Kidney (tissue), 14 donors: Measurements from ENCODE around the gene HSPB2. TPM values are rescaled to one million over a fixed set of nuclear protein-coding genes. Genes with fewer than 3 reads are reported as not detected.

Source experiments
- DNase-seq, 5 donors: peaks; one replicate each; pipeline ENCODE4 v3.0.0-alpha.2; 2013 to 2020
- FAIRE-seq: peaks from 2 replicates; lab custom pipeline; 2012; peaks lifted over from hg19 to GRCh38; lab: Jason Lieb, UNC
- H3K27ac ChIP-seq, 2 donors: one replicate each; pipeline ENCODE4 v1.7.0; 2013; ENCODE audit warnings: low read depth in 2 of 2, low read length in 2 of 2, inconsistent platforms in 1 of 2
- H3K27me3 ChIP-seq: one replicate; pipeline ENCODE4 v1.7.1; 2013; ENCODE audit warnings: low read length, inconsistent platforms; ENCODE audit not compliant: control insufficient read depth, insufficient read depth
- H3K36me3 ChIP-seq, 3 donors: one replicate each; pipeline versions ENCODE4 v1.7.0 to v1.7.1; 2013; ENCODE audit warnings: low read length in 3 of 3, control low read depth in 1 of 3, inconsistent platforms in 1 of 3; ENCODE audit not compliant: insufficient read depth in 3 of 3, control insufficient read depth in 2 of 3
- H3K4me1 ChIP-seq, 3 donors: one replicate each; pipeline versions ENCODE4 v1.7.0 to v1.7.1; 2013; ENCODE audit warnings: low read length in 3 of 3, inconsistent platforms in 1 of 3, low read depth in 1 of 3; ENCODE audit not compliant: control insufficient read depth in 2 of 3, insufficient read depth in 2 of 3
- H3K4me3 ChIP-seq, 3 donors: one replicate each; pipeline versions ENCODE4 v1.7.0 to v1.8.1; 2013; ENCODE audit warnings: low read length in 3 of 3, control low read depth in 1 of 3, inconsistent platforms in 1 of 3
- H3K9ac ChIP-seq, 3 donors: one replicate each; pipeline versions ENCODE4 v1.7.0 to v1.7.1; 2013; ENCODE audit warnings: low read length in 3 of 3, control low read depth in 1 of 3, inconsistent platforms in 1 of 3
- H3K9me3 ChIP-seq, 3 donors: one replicate each; pipeline versions ENCODE4 v1.7.0 to v1.7.1; 2013; ENCODE audit warnings: low read length in 3 of 3, control low read depth in 1 of 3, inconsistent platforms in 1 of 3; ENCODE audit not compliant: control insufficient read depth in 2 of 3, insufficient read depth in 1 of 3
- intact Hi-C: fragments of 100-400 bp; cut with DNase I; formaldehyde crosslinking; loops from one replicate; pipeline ENCODE4 v1.11.1; 2022
- polyA plus RNA-seq: library from polyadenylated mRNA; stranded (reverse); fragments of 350-450 nt; fragmentation: Illumina TruSeq; extraction: RNeasy Lipid Tissue Mini Kit (QIAGEN cat#74804); gene quantifications from one replicate; pipeline ENCODE4 v1.2.3, GENCODE V29; 2014; ENCODE audit warnings: low read depth, low replicate concordance; ENCODE audit not compliant: insufficient read depth
- total RNA-seq: library from RNA; stranded (reverse); fragmentation: NEBNext Ultra II Directional; extraction: Animal tissue kit (Norgen Biotek cat#: 25700); gene quantifications from one replicate; pipeline ENCODE4 v1.2.1, GENCODE V29; 2021
- TF ChIP-seq, protein P1 (sequence below): IDR thresholded peaks from 3 replicates; pipeline ENCODE4 v1.5.1; 2012; ENCODE audit warnings: mild to moderate bottlenecking, moderate library complexity, borderline replicate concordance; ENCODE audit not compliant: insufficient read depth; ENCODE audit errors: extremely low read depth
- donor health status: control.
- donor health status: control.
- donor health status: control.
- donor health status: control.
- donor health status: control.
- donor health status: DM: yes; HTN: yes; CAD: no.
- donor health status: Normal renal cell carcinoma (clear cell type).

The HSPB2 gene
- total and polyA plus RNA-seq, 2 donors from 2014 or later = 4.4 to 15.7 TPM

- FAIRE-seq = no peak
- peak overlapping the region in 1 of 3 donors; percentile 77 for H3K9ac ChIP-seq
- TF ChIP-seq, protein P1, sequence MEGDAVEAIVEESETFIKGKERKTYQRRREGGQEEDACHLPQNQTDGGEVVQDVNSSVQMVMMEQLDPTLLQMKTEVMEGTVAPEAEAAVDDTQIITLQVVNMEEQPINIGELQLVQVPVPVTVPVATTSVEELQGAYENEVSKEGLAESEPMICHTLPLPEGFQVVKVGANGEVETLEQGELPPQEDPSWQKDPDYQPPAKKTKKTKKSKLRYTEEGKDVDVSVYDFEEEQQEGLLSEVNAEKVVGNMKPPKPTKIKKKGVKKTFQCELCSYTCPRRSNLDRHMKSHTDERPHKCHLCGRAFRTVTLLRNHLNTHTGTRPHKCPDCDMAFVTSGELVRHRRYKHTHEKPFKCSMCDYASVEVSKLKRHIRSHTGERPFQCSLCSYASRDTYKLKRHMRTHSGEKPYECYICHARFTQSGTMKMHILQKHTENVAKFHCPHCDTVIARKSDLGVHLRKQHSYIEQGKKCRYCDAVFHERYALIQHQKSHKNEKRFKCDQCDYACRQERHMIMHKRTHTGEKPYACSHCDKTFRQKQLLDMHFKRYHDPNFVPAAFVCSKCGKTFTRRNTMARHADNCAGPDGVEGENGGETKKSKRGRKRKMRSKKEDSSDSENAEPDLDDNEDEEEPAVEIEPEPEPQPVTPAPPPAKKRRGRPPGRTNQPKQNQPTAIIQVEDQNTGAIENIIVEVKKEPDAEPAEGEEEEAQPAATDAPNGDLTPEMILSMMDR = no peak
- H3K9me3 ChIP-seq = no peaks in the 10 kb centered on the region
- H3K27ac ChIP-seq = peak overlapping the region; percentile 33 to 91
- H3K4me1 ChIP-seq = peaks cover 0 to 18% (median 10%) of the 10 kb centered on the region in 3 donors
- intact Hi-C loops = no loop called here
- DNase-seq = no peak
- H3K36me3 ChIP-seq = no peaks in the 10 kb centered on the region
- H3K4me3 ChIP-seq = peak overlapping the region in 1 of 3 donors; percentile 59
- H3K27me3 ChIP-seq = no peaks in the 10 kb centered on the region
Observed at GRCh38 chr11:111908639-111909305, 3.8 kb upstream of the HSPB2 start.

DNA sequence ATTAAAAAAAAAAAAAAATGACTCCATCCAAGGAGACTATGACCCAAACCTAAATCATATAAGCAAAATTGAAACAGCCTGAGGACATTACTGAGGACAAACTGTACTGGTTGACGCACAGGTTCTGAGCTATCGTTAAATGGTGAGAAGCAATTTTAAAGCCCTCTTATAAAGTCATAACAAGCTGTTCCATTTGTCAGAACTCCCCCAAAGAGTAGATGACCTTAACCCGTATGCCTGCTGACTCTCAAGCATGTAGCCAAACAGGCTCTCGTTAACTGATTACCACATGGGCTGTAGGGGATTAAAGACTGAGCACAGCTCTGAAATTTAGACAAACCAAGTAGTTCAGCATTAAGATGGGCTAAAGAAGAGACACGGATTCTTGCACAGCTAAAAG is 3.2 kb upstream of the HSPB2 start:
- Histone ChIP-seq H3K4me3 (peak overlapping the region in 2 of 3 donors; percentile 38 to 59), H3K27ac (peak overlapping the region; percentile 90 to 91), H3K9ac (peak overlapping the region in 1 of 3 donors; percentile 77), H3K36me3 (no peaks in the 10 kb centered on the region), H3K9me3 (no peaks in the 10 kb centered on the region), H3K4me1 (peaks cover 0 to 20% (median 10%) of the 10 kb centered on the region in 3 donors), H3K27me3 (no peaks in the 10 kb centered on the region)
- intact Hi-C loops = no loop called here
- DNase-seq (no peak), FAIRE-seq (no peak)
- TF ChIP-seq, protein P1 = no peak

DNA sequence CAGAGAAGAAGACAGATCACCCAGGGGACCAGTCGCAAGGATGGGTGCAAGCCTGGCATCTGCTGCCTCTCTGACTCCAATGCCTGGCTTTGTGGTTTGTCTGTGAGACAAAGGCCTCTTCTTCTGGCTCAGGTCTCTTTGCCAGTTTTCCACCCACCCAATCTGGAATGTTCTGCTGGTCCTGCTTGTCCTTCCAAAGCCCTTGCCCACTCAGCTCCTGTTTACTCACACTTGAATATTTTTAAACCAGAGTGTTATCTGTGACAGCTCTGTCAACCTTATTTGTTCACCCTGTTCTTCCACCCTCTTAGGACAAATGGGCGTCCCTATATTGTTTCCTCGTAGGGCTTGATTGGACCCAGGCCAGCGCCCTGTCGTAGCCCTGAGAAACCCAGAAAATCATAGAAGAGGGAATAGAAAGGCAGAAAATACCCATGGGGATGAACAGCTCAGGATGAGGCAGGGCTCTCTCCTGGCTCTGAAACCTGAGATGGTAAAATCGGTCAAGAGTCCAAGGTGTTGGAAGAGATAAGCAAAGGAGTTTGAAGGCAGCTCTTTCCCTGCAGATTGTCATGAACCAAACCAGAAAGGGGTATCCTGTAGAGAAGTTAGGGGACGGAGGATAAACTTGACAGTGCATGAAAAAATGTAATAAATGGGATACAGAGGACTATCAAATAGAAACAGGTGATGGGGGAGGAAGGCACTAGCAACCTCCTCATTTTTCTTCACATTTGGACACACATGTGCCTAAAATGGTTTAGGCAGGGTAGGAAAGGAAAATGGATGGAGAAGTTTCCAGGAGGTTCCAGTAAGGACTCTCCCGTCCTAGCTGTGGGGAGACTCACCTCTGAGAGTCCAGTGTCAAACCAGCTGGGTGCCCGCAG is 1.6 kb upstream of the HSPB2 start:
- peaks cover 0 to 20% (median 10%) of the 10 kb centered on the region in 3 donors for H3K4me1 ChIP-seq
- no peaks in the 10 kb centered on the region for H3K27me3 ChIP-seq
- H3K27ac ChIP-seq = peak overlapping the region; percentile 90 to 91
- FAIRE-seq (no peak), DNase-seq (no peak)
- intact Hi-C loops = no loop called here
- no peaks in the 10 kb centered on the region for H3K36me3 ChIP-seq
- peak overlapping the region in 2 of 3 donors; percentile 76 to 77 for H3K9ac ChIP-seq
- peak overlapping the region in 2 of 3 donors; percentile 38 to 59 for H3K4me3 ChIP-seq
- no peaks in the 10 kb centered on the region for H3K9me3 ChIP-seq
- TF ChIP-seq, protein P1 = no peak
